HEK293T (cell line): Measurements from ENCODE around the gene KLF6.

ENCODE experiments used
- BHLHE40 ChIP-seq: fragments of 450-650 bp; IDR thresholded peaks from 2 replicates; pipeline ENCODE4 v1.6.1; 2016; ENCODE audit warnings: mild to moderate bottlenecking, moderate library complexity, borderline replicate concordance
- CTBP1 ChIP-seq: fragments of 450-650 bp; IDR thresholded peaks from 2 replicates; pipeline ENCODE4 v1.6.1; 2016; ENCODE audit warnings: borderline replicate concordance
- FOXA1 ChIP-seq: fragments of 450-650 bp; IDR thresholded peaks from 2 replicates; pipeline ENCODE4 v1.6.1; 2016; ENCODE audit warnings: mild to moderate bottlenecking
- FOXM1 ChIP-seq: fragments of 450-650 bp; IDR thresholded peaks from 2 replicates; pipeline ENCODE4 v1.6.1; 2017; ENCODE audit warnings: mild to moderate bottlenecking, borderline replicate concordance
- NFRKB ChIP-seq: fragments of 450-650 bp; IDR thresholded peaks from 2 replicates; pipeline ENCODE4 v1.6.1; 2016; ENCODE audit warnings: mild to moderate bottlenecking, moderate library complexity
- TF ChIP-seq, protein P1 (sequence below): fragments of 450-650 bp; IDR thresholded peaks from 2 replicates; pipeline ENCODE4 v1.6.1; 2016

DNA sequence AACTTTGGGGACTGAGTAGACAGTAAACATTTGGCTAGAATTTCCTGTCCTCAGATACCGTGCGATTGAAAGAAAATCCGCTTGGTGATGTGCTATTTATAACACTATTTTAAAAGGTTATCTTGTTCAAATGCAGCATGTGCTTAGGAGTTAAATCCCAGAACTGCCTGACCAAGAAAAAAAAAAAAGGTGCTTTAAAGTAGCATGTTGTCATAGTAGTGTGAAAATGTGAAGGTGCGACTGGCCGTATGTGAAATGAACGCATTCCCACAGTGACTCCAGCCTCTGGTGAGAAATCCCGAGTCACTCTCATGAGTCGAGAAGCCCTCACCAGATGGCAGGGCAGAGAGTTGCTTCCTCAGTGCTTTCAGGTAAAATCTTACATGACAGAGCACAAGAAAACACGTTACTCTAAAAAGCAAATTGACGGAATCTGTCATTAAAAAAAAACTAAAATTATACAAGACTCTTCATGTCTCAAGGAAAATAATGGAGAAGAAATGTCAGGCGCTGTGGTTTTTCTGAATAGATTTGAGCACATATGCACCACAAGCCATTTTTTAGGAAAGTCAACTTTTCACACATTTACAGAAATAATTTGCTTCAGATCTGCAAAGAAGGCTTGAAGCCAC lies 18.4 kb upstream of the KLF6 start:
- TF ChIP-seq FOXM1 (no peak), FOXA1 (no peak), BHLHE40 (no peak), NFRKB (no peak), CTBP1 (no peak)
- TF ChIP-seq, protein P1, sequence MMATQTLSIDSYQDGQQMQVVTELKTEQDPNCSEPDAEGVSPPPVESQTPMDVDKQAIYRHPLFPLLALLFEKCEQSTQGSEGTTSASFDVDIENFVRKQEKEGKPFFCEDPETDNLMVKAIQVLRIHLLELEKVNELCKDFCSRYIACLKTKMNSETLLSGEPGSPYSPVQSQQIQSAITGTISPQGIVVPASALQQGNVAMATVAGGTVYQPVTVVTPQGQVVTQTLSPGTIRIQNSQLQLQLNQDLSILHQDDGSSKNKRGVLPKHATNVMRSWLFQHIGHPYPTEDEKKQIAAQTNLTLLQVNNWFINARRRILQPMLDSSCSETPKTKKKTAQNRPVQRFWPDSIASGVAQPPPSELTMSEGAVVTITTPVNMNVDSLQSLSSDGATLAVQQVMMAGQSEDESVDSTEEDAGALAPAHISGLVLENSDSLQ: no peak
